ENCODE measurements around the gene ITGA6. TPM values are rescaled to one million over a fixed set of nuclear protein-coding genes. Genes with fewer than 3 reads are reported as not detected.

ITGA6 gene
- total and polyA plus RNA-seq, 7 donors, result 16.4 to 46.5 (median 25.9) TPM

DNA sequence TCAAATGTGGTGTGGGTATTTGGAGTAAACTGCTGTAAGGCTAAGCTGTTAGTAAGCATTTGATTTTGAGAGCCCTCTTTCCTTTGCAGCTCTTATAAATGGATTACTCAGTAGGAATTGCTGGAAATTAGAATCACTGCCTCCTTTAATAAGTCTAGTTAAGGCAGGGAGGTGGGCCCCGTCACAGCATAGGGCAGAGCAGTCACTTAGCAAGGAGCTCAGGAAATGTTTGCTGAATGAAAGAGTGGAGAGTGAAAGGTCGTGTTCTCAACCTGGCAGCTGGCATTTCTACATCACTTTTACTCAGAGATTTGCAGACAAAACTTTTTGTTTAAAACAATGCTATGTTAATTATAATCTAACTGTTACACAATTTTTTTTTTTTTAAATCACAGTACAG lies 25.5 kb downstream of the ITGA6 start:
- no peak overlapping the region for H3K27ac ChIP-seq
- H3K27me3 ChIP-seq (ENCODE audit: insufficient read depth in 3 of 3, low read length in 2 of 3), result no peaks in the 10 kb centered on the region
- H3K36me3 ChIP-seq (ENCODE audit: insufficient read depth in 1 of 2, low read depth in 1 of 2), result no peaks in the 10 kb centered on the region
- H3K9me3 ChIP-seq, result no peaks in the 10 kb centered on the region
- intact Hi-C loops (cut with DNase I), result no loop called here
- TF ChIP-seq, protein P1, sequence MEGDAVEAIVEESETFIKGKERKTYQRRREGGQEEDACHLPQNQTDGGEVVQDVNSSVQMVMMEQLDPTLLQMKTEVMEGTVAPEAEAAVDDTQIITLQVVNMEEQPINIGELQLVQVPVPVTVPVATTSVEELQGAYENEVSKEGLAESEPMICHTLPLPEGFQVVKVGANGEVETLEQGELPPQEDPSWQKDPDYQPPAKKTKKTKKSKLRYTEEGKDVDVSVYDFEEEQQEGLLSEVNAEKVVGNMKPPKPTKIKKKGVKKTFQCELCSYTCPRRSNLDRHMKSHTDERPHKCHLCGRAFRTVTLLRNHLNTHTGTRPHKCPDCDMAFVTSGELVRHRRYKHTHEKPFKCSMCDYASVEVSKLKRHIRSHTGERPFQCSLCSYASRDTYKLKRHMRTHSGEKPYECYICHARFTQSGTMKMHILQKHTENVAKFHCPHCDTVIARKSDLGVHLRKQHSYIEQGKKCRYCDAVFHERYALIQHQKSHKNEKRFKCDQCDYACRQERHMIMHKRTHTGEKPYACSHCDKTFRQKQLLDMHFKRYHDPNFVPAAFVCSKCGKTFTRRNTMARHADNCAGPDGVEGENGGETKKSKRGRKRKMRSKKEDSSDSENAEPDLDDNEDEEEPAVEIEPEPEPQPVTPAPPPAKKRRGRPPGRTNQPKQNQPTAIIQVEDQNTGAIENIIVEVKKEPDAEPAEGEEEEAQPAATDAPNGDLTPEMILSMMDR (IDR thresholded peaks at IDR 0.05), result no peak
- 65 to 85% (median 80%) methylated on average over 2 of the region's 2 CpGs for WGBS, 3 donors
- no peak for DNase-seq
- no peak for ATAC-seq
- H3K4me1 ChIP-seq, result peaks cover 16% of the 10 kb centered on the region
- no peak overlapping the region for H3K4me3 ChIP-seq

DNA sequence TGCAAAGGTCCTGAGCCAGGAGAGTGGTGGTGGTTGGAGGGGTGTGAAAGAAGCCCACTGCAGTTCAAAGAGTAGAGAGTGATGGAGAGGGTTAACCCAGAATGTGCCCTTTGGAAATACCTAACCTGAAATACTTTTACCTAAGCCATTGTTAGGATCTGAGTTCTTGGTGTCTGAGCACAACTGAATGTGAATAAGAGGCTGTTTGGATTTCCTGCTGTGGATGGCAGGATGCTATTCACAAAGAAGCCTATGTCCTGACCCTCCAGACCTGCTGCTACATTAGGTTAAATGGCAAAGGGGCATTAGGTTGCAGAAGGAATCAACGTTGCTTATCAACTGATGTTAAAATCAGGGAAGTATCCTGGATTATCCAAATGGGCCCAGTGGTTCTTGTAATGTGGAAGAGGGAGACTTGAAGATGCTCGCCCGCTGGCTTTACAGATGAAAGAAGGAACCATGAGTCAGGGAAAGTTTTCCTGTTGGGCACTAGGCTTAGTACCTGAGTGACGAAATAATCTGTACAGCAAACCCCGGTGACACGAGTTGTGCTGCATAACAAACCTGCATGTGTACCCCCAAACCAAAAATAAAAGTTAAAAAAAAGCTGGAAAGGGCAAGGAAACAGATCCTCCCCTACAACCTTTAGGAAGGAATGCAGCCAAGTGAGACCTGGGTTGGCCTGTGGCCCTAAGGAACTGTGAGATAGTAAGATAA lies 27.2 kb downstream of the ITGA6 start:
- Histone ChIP-seq H3K27ac (no peak overlapping the region), H3K27me3 (ENCODE audit: insufficient read depth in 3 of 3, low read length in 2 of 3) (no peaks in the 10 kb centered on the region)

DNA sequence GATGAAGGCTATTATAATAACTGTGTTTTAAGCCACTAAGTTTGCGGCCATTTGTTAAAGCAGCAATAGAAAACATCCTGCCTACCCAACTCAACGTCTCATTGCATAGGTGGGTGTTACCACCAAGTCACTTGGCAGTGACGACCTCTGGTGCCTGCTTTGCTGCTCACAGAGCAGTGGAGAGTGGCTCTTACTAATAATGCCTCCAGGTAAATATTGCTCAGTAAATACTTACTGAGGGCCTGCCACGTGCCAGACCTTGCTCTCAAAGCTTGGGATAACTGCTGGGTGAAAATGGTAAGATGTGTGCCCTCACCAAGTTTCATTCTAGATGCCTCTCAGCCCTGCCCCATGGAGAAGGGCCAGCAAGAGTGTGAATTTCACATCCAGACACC lies 27.7 kb downstream of the ITGA6 start:
- peaks cover 16% of the 10 kb centered on the region for H3K4me1 ChIP-seq
- H3K27ac ChIP-seq, result no peak overlapping the region
- DNase-seq (no peak), ATAC-seq (no peak)
- TF ChIP-seq, protein P1 (IDR thresholded peaks at IDR 0.05), result no peak
- H3K27me3 ChIP-seq (ENCODE audit: insufficient read depth in 3 of 3, low read length in 2 of 3), result no peaks in the 10 kb centered on the region
- 53 to 66% (median 58%) methylated on average over 4 of the region's 4 CpGs for WGBS, 3 donors
- intact Hi-C loops (cut with DNase I), result no loop called here
- H3K9me3 ChIP-seq, result no peaks in the 10 kb centered on the region
- no peaks in the 10 kb centered on the region for H3K36me3 ChIP-seq (ENCODE audit: insufficient read depth in 1 of 2, low read depth in 1 of 2)
- H3K4me3 ChIP-seq, result no peak overlapping the region

More for the DNA sequence above, 27.2 kb downstream of the ITGA6 start:
- ATAC-seq (no peak), DNase-seq (no peak)
- H3K4me3 ChIP-seq, result no peak overlapping the region
- no peaks in the 10 kb centered on the region for H3K36me3 ChIP-seq (ENCODE audit: insufficient read depth in 1 of 2, low read depth in 1 of 2)
- H3K9me3 ChIP-seq, result no peaks in the 10 kb centered on the region
- H3K4me1 ChIP-seq, result peaks cover 16% of the 10 kb centered on the region
- TF ChIP-seq, protein P1 (IDR thresholded peaks at IDR 0.05), result no peak
- 72 to 75% (median 73%) methylated on average over 6 of the region's 6 CpGs for WGBS, 3 donors
- intact Hi-C loops (cut with DNase I), result no loop called here

DNA sequence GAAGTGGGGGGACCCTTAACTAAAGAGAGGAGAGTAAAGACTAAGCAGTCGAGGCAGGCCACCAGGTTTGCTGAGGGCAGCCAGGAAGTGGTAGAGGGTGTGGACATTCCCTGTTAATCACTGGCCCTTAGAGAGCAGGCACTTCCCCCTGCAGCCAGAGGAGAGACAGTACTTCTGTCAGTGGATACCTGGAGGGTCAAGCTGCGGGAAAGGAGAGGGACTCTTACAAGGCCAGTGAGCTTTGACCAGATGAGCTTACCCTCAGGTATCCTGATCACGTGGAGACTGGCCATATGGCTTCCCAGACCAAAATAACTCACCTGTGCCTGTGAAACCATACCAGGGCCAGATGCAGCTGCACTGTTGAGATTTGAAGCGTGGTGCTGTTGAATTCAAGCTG lies 28.6 kb downstream of the ITGA6 start:
- 53 to 64% (median 62%) methylated on average over 4 of the region's 4 CpGs for WGBS, 3 donors
- Histone ChIP-seq H3K27ac (no peak overlapping the region), H3K4me3 (no peak overlapping the region), H3K36me3 (ENCODE audit: insufficient read depth in 1 of 2, low read depth in 1 of 2) (no peaks in the 10 kb centered on the region), H3K4me1 (peaks cover 16% of the 10 kb centered on the region), H3K27me3 (ENCODE audit: insufficient read depth in 3 of 3, low read length in 2 of 3) (no peaks in the 10 kb centered on the region), H3K9me3 (no peaks in the 10 kb centered on the region)
- intact Hi-C loops (cut with DNase I), result no loop called here
- ATAC-seq (no peak), DNase-seq (no peak)
- TF ChIP-seq, protein P1 (IDR thresholded peaks at IDR 0.05), result no peak

DNA sequence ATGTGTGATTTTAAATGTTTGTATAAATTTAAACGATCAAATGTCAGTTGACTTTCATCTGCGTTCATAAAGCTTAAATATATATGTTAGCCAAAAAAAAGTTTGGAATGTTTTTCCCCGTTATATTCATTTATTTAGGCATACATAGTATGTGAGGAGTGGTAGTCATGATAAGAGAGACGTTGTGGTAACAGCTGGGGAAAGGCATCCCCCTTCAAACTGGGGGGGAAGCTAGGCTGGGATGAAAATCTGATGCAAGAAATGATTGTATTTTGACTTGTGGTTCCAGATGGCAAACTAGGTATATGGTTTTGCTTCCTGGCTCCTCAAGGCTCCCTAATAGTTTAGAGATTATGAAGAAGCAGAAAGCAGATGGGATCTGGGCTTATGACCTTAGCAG lies 30.1 kb downstream of the ITGA6 start:
- no peak for ATAC-seq
- DNase-seq, result no peak
- Histone ChIP-seq H3K4me3 (no peak overlapping the region), H3K9me3 (no peaks in the 10 kb centered on the region), H3K36me3 (ENCODE audit: insufficient read depth in 1 of 2, low read depth in 1 of 2) (no peaks in the 10 kb centered on the region), H3K27ac (no peak overlapping the region), H3K4me1 (peaks cover 16% of the 10 kb centered on the region), H3K27me3 (ENCODE audit: insufficient read depth in 3 of 3, low read length in 2 of 3) (no peaks in the 10 kb centered on the region)
- WGBS, 3 donors, result 76 to 85% (median 79%) methylated on average over 4 of the region's 4 CpGs
- TF ChIP-seq, protein P1 (IDR thresholded peaks at IDR 0.05), result no peak
- intact Hi-C loops (cut with DNase I), result no loop called here

Data from psoas muscle (tissue), 8 donors.